ENCODE measurements around the gene ERBB3.
"Not testable (repeated sequence)": the region's sequence is repeated elsewhere in the genome, so short reads cannot be mapped to it uniquely, and the experiment has no call there.

ERBB3 gene

GRCh38 chr12:56053407-56053893 is 26.5 kb upstream of the ERBB3 start:
- ChIA-PET POLR2A (interaction anchor here (0.5 kb wide), 1 partner anchor 121 kb away, joined by 3 read pairs; no protein-coding TSS in a partner anchor), CTCF (interaction anchor here (0.8 to 1.7 kb wide), 7 partner anchors 9 to 315 kb away, joined by 3 to 4 read pairs (median 3); no protein-coding TSS in a partner anchor)
- no peak overlapping the region for H3K4me3 ChIP-seq (ENCODE audit: low read depth, low read length)
- TF ChIP-seq CTCF (IDR thresholded peaks at IDR 0.05; ENCODE audit: insufficient read depth, low read length, missing control alignments): no peak
- DNase-seq (ENCODE audit: low read depth, low spot score): no peak

- DNase-seq (ENCODE audit: low read depth, low spot score); H3K4me3 ChIP-seq (ENCODE audit: low read depth, low read length); POLR2A ChIA-PET: not testable (repeated sequence)
- CTCF ChIA-PET: interaction anchor here (0.9 to 3.7 kb wide), 4 partner anchors 21 to 67 kb away, joined by 3 to 14 read pairs (median 6); partner anchors contain the start of gene PA2G4
These were observed 20.0 kb upstream of the ERBB3 start for GRCh38 chr12:56059964-56060363.

- H3K4me3 ChIP-seq (ENCODE audit: low read depth, low read length): no peak overlapping the region
- TF ChIP-seq CTCF (IDR thresholded peaks at IDR 0.05; ENCODE audit: insufficient read depth, low read length, missing control alignments): no peak
- CTCF ChIA-PET: interaction anchor here (0.9 to 3.7 kb wide), 7 partner anchors 8 to 324 kb away, joined by 3 to 14 read pairs (median 5); partner anchors contain the start of genes PA2G4 and SMARCC2
- DNase-seq (ENCODE audit: low read depth, low spot score): no peak
- POLR2A ChIA-PET: no interaction called here
These were observed 18.0 kb upstream of the ERBB3 start for GRCh38 chr12:56061982-56062381.

GRCh38 chr12:56062996-56063395 is 17.0 kb upstream of the ERBB3 start:
- CTCF ChIA-PET: interaction anchor here (1.4 to 3.7 kb wide), 4 partner anchors 16 to 325 kb away, joined by 4 to 14 read pairs (median 6); partner anchors contain the start of gene PA2G4
- DNase-seq (ENCODE audit: low read depth, low spot score): no peak
- POLR2A ChIA-PET: interaction anchor here (0.5 kb wide), 1 partner anchor 15 kb away, joined by 3 read pairs; no protein-coding TSS in a partner anchor
- TF ChIP-seq CTCF (IDR thresholded peaks at IDR 0.05; ENCODE audit: insufficient read depth, low read length, missing control alignments): no peak
- H3K4me3 ChIP-seq (ENCODE audit: low read depth, low read length): no peak overlapping the region

GRCh38 chr12:56071648-56072047 is 8.3 kb upstream of the ERBB3 start:
- TF ChIP-seq CTCF (IDR thresholded peaks at IDR 0.05; ENCODE audit: insufficient read depth, low read length, missing control alignments): no peak
- ChIA-PET POLR2A (interaction anchor here (0.6 to 0.7 kb wide), 2 partner anchors 43 to 401 kb away, joined by 3 to 5 read pairs; no protein-coding TSS in a partner anchor), CTCF (interaction anchor here (1.2 to 2.6 kb wide), 2 partner anchors 11 to 118 kb away, joined by 3 to 5 read pairs; partner anchors contain the start of gene SMARCC2)
- no peak for DNase-seq (ENCODE audit: low read depth, low spot score)
- no peak overlapping the region for H3K4me3 ChIP-seq (ENCODE audit: low read depth, low read length)

GRCh38 chr12:56074396-56074795 is 5.6 kb upstream of the ERBB3 start:
- POLR2A ChIA-PET: no interaction called here

GRCh38 chr12:56077966-56078365 is 2.0 kb upstream of the ERBB3 start:
- CTCF ChIA-PET: interaction anchor here (1.0 to 2.2 kb wide), 6 partner anchors 13 to 340 kb away, joined by 3 to 6 read pairs (median 4); partner anchors contain the start of gene PA2G4
- DNase-seq (ENCODE audit: low read depth, low spot score); H3K4me3 ChIP-seq (ENCODE audit: low read depth, low read length); POLR2A ChIA-PET: not testable (repeated sequence)

More at GRCh38 chr12:56074396-56074795, 5.6 kb upstream of the ERBB3 start:
- H3K4me3 ChIP-seq (ENCODE audit: low read depth, low read length): no peak overlapping the region
- CTCF ChIA-PET: interaction anchor here (0.8 to 1.3 kb wide), 2 partner anchors 11 to 27 kb away, joined by 3 to 4 read pairs; no protein-coding TSS in a partner anchor
- no peak for DNase-seq (ENCODE audit: low read depth, low spot score)
- no peak for TF ChIP-seq CTCF (IDR thresholded peaks at IDR 0.05; ENCODE audit: insufficient read depth, low read length, missing control alignments)
